A673 (cell line): ENCODE results near the gene CACNA2D2.

ENCODE experiments used
- CTCF ChIP-seq: fragments of 300-800, 200-600 bp; sonication (generic); conservative IDR thresholded peaks from 2 replicates; pipeline ENCODE4 v1.5.1; 2017; ENCODE audit warnings: low read depth, mild to moderate bottlenecking, antibody characterized with exemption, low read length, moderate library complexity, mixed read lengths
- EZH2 ChIP-seq: fragments of 200-600 bp; sonication (generic); IDR thresholded peaks from 2 replicates; pipeline ENCODE4 v1.6.1; 2017; ENCODE audit warnings: borderline replicate concordance, low read depth, mild to moderate bottlenecking, mixed read lengths, antibody characterized with exemption, low read length; ENCODE audit not compliant: poor library complexity, severe bottlenecking

DNA sequence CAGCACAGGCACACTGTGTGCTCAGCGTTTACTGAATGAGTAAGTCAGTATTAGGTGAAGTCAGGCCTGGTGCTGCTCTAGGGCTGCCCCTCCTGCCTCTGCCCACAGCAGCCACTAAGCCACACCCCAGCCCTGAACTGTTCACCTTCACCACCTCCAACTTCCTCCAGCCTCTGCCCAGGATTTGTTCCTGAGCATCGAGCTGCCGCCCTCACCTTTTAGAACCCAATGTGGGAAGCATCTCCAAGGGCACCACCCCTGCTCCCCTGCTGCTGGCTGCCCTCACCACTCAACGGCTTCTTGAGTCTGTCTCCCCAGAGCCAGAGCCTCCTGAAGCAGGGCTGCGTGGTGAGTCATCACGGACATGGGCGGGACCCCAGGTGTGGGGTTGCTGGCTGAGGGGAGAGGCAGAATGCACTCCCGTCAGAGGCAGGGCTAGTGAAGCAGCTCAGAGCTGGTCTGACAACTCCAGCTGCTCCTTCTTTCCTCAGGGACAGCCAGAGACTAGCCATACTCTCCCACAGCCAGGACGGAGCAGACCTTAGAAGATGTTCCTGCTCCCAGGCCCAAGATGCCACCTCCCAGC lies 186.7 kb downstream of the CACNA2D2 start:
- TF ChIP-seq EZH2: no peak
- TF ChIP-seq CTCF: no peak
